SK-N-SH treated with all-trans-retinoic acid at 6 μM for 48 hours (cell line): Measurements from ENCODE around the gene OVCH2.

Experiments used
- ATAC-seq: fragments of 200-7000 bp; cut with Tn5 transposase; 3 replicates; pipeline ENCODE4 v1.9.1; 2020; ENCODE audit warnings: mild to moderate bottlenecking, moderate library complexity
- ARNTL ChIP-seq: fragments of 450-650 bp; formaldehyde crosslinking; IDR thresholded peaks from 2 replicates; pipeline ENCODE4 v1.5.0; 2020; ENCODE audit warnings: low read depth, mild to moderate bottlenecking, moderate library complexity, borderline replicate concordance
- BACH2 ChIP-seq: fragments of 250-450 bp; sonication (Bioruptor Pico); IDR thresholded peaks from 2 replicates; pipeline ENCODE4 v1.9.0; 2021; ENCODE audit warnings: mild to moderate bottlenecking, borderline replicate concordance
- CREB5 ChIP-seq: fragments of 250-450 bp; sonication (Bioruptor Pico); IDR thresholded peaks from 2 replicates; pipeline ENCODE4 v1.5.1; 2020; ENCODE audit warnings: low read depth, mild to moderate bottlenecking, moderate library complexity
- CSDC2 ChIP-seq: fragments of 250-450 bp; sonication (Bioruptor Pico); IDR thresholded peaks from 2 replicates; pipeline ENCODE4 v1.5.0; 2020; ENCODE audit warnings: mild to moderate bottlenecking, moderate library complexity
- ESRRG ChIP-seq: fragments of 250-450 bp; sonication (Bioruptor Pico); IDR thresholded peaks from 2 replicates; pipeline ENCODE4 v1.6.1; 2021; ENCODE audit warnings: mild to moderate bottlenecking
- GLIS3 ChIP-seq: fragments of 250-450 bp; sonication (Bioruptor Pico); IDR thresholded peaks from 2 replicates; pipeline ENCODE4 v1.5.0; 2020; ENCODE audit warnings: mild to moderate bottlenecking, moderate library complexity
- OSR1 ChIP-seq: fragments of 250-450 bp; sonication (Bioruptor Pico); IDR thresholded peaks from 2 replicates; pipeline ENCODE4 v1.8.0; 2022; ENCODE audit warnings: moderate library complexity, mild to moderate bottlenecking, inconsistent platforms
- PPARA ChIP-seq: fragments of 250-450 bp; sonication (Bioruptor Pico); IDR thresholded peaks from 2 replicates; pipeline ENCODE4 v1.5.0; 2020; ENCODE audit warnings: mild to moderate bottlenecking, borderline replicate concordance
- RARB ChIP-seq: fragments of 250-450 bp; sonication (Bioruptor Pico); IDR thresholded peaks from 2 replicates; pipeline ENCODE4 v1.8.0; 2021; ENCODE audit warnings: mild to moderate bottlenecking, moderate library complexity
- TCF4 ChIP-seq: fragments of 250-450 bp; sonication (Bioruptor Pico); IDR thresholded peaks from 2 replicates; pipeline ENCODE4 v1.8.0; 2021; ENCODE audit warnings: mild to moderate bottlenecking, moderate library complexity, borderline replicate concordance
- TOX ChIP-seq: fragments of 250-450 bp; sonication (Bioruptor Pico); IDR thresholded peaks from 2 replicates; pipeline ENCODE4 v1.8.0; 2021; ENCODE audit warnings: mild to moderate bottlenecking, moderate library complexity, borderline replicate concordance
- ZC3H10 ChIP-seq: fragments of 250-450 bp; sonication (Bioruptor Pico); IDR thresholded peaks from 2 replicates; pipeline ENCODE4 v1.5.1; 2021; ENCODE audit warnings: mild to moderate bottlenecking, moderate library complexity
- ZFP3 ChIP-seq: fragments of 250-450 bp; sonication (Bioruptor Pico); IDR thresholded peaks from 2 replicates; pipeline ENCODE4 v1.5.0; 2020; ENCODE audit warnings: mild to moderate bottlenecking, moderate library complexity
- ZFP30 ChIP-seq: fragments of 450-650 bp; formaldehyde crosslinking; IDR thresholded peaks from 2 replicates; pipeline ENCODE4 v1.5.0; 2022; ENCODE audit warnings: mild to moderate bottlenecking, moderate library complexity
- ZNF70 ChIP-seq: fragments of 450-650 bp; formaldehyde crosslinking; IDR thresholded peaks from 2 replicates; pipeline ENCODE4 v1.5.0; 2020; ENCODE audit warnings: mild to moderate bottlenecking, moderate library complexity
- ZNF8 ChIP-seq: fragments of 450-650 bp; formaldehyde crosslinking; IDR thresholded peaks from 2 replicates; pipeline ENCODE4 v1.5.0; 2020; ENCODE audit warnings: mild to moderate bottlenecking, moderate library complexity
- TF ChIP-seq, protein P1 (sequence below): fragments of 250-450 bp; sonication (Bioruptor Pico); IDR thresholded peaks from 2 replicates; pipeline ENCODE4 v1.5.1; 2021; ENCODE audit warnings: mild to moderate bottlenecking, moderate library complexity
- TF ChIP-seq, protein P2 (sequence below): fragments of 250-450 bp; sonication (Bioruptor Pico); IDR thresholded peaks from 2 replicates; pipeline ENCODE4 v1.8.0; 2021; ENCODE audit warnings: low read depth, mild to moderate bottlenecking, moderate library complexity, borderline replicate concordance
- TF ChIP-seq, protein P3 (sequence below): fragments of 250-450 bp; sonication (Bioruptor Pico); IDR thresholded peaks from 2 replicates; pipeline ENCODE4 v1.5.0; 2020; ENCODE audit warnings: mild to moderate bottlenecking, moderate library complexity

The OVCH2 gene

DNA sequence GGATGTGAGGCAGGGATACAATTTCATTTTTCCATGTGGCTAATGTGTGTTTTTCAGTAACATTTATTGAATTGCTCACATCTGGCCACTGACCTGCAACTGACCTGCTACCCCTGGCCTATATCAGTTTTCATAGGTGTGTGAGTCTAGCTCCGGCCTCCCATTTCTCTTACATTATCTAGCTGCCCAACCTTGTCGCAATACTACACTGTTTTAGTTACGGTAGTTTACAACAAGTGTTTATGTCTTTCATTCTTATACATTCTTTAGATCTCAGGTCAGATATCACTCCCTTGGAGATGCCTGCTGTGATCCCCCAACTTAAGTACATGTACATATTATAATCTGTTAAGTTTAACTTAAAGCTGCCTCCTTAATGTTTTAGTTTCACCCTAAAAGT, 30.6 kb downstream of the OVCH2 start:
- ATAC-seq = no peak

DNA sequence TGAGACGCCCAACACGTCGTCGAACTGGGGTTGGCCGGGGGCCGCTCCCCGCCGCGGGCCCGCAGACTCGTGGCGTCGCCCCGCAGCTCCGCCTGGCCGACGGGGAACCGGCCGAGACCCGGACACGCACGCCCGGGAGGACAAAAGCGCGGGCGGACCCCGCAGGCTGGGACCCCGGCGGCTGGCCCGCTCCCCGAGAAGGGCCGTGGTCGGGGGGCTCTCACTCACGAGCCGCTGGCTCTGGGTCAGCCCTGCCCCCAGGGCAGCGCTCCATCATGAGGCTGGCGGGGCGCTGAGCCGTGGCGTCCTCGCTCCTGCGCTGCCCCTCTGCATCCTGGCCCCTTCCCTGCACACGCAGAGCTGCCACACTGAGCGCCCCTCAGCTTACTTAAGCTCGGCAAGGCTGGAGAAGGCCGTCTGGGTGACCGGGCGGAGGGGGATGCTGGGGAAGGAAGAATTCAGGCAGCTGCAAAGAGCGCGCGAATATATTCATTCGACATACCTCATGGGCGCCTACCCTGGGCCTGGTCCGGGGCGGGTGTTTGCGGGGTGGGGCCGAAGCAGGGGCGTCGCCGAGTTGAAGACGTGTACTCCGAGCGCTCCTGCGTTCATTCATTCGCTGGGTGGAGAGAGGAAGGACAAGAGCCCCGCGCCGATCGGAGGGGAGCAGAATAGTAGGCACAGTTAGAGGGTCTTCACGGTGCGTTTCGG, 32.4 kb downstream of the OVCH2 start:
- TF ChIP-seq ZFP3 (CRISPR knock-in tag) (no peak), ZC3H10 (CRISPR knock-in tag) (no peak)
- no peak; the same call in 2 of the 3 replicates for ATAC-seq

More for the DNA sequence above, 30.6 kb downstream of the OVCH2 start:
- TF ChIP-seq, protein P1, sequence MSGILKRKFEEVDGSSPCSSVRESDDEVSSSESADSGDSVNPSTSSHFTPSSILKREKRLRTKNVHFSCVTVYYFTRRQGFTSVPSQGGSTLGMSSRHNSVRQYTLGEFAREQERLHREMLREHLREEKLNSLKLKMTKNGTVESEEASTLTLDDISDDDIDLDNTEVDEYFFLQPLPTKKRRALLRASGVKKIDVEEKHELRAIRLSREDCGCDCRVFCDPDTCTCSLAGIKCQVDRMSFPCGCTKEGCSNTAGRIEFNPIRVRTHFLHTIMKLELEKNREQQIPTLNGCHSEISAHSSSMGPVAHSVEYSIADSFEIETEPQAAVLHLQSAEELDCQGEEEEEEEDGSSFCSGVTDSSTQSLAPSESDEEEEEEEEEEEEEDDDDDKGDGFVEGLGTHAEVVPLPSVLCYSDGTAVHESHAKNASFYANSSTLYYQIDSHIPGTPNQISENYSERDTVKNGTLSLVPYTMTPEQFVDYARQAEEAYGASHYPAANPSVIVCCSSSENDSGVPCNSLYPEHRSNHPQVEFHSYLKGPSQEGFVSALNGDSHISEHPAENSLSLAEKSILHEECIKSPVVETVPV (CRISPR knock-in tag) = no peak

- no peak for ATAC-seq
- TF ChIP-seq CREB5 (CRISPR knock-in tag) = no peak
- no peak for TF ChIP-seq RARB (CRISPR knock-in tag)
- TF ChIP-seq ZFP3 (CRISPR knock-in tag) = no peak
- no peak for TF ChIP-seq ZNF8 (CRISPR knock-in tag)
- TF ChIP-seq TCF4 (CRISPR knock-in tag) = no peak
- TF ChIP-seq, protein P2, sequence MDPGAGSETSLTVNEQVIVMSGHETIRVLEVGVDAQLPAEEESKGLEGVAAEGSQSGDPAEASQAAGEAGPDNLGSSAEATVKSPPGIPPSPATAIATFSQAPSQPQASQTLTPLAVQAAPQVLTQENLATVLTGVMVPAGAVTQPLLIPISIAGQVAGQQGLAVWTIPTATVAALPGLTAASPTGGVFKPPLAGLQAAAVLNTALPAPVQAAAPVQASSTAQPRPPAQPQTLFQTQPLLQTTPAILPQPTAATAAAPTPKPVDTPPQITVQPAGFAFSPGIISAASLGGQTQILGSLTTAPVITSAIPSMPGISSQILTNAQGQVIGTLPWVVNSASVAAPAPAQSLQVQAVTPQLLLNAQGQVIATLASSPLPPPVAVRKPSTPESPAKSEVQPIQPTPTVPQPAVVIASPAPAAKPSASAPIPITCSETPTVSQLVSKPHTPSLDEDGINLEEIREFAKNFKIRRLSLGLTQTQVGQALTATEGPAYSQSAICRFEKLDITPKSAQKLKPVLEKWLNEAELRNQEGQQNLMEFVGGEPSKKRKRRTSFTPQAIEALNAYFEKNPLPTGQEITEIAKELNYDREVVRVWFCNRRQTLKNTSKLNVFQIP = no peak
- no peak for TF ChIP-seq OSR1 (CRISPR knock-in tag)
- no peak for TF ChIP-seq GLIS3
- no peak for TF ChIP-seq CSDC2 (CRISPR knock-in tag)
- TF ChIP-seq ZFP30 (CRISPR knock-in tag) = no peak
- TF ChIP-seq ESRRG (CRISPR knock-in tag) = no peak
- TF ChIP-seq ARNTL (CRISPR knock-in tag) = no peak
Measured at GRCh38 chr11:7672960-7673723, 33.1 kb downstream of the OVCH2 start, which contains the start of gene CYB5R2. TSS of gene CYB5R2 (minus strand) at chr11:7673500. CDS start at chr11:7672825, 675 bp downstream.

DNA sequence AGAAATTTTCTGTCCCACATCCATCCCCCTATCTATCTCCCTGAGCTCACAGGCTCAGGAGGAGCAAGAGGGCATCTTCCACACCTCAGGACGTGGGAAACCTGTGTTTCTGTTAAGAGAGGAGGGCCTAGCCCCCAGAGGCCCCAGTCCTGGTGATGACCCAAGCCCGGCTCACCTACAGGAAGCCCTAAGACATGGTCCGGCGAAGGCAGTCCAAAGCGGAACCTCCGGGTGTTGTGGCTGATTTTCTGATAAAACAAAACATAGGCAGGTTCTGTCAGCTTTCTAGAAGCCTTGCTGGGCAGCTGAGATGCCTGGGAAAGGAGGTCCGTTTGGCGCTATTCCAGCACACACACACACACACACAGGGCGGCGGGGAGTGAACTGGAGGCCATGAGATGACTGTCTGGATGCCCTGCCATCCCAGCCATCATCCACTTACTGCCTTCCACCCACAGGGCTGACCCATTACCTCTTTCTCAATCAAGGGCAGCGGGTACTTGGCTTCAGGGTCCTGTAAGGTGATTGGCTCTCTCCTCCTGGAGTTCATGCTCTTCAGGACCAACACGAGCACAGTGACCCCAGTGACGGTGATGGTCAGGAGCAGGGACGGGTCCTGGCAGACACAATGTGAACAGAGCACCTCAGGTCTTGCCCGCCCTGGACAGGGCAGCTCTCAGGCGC, 33.9 kb downstream of the OVCH2 start:
- ATAC-seq = no peak
- TF ChIP-seq GLIS3 = no peak
- TF ChIP-seq, protein P3, sequence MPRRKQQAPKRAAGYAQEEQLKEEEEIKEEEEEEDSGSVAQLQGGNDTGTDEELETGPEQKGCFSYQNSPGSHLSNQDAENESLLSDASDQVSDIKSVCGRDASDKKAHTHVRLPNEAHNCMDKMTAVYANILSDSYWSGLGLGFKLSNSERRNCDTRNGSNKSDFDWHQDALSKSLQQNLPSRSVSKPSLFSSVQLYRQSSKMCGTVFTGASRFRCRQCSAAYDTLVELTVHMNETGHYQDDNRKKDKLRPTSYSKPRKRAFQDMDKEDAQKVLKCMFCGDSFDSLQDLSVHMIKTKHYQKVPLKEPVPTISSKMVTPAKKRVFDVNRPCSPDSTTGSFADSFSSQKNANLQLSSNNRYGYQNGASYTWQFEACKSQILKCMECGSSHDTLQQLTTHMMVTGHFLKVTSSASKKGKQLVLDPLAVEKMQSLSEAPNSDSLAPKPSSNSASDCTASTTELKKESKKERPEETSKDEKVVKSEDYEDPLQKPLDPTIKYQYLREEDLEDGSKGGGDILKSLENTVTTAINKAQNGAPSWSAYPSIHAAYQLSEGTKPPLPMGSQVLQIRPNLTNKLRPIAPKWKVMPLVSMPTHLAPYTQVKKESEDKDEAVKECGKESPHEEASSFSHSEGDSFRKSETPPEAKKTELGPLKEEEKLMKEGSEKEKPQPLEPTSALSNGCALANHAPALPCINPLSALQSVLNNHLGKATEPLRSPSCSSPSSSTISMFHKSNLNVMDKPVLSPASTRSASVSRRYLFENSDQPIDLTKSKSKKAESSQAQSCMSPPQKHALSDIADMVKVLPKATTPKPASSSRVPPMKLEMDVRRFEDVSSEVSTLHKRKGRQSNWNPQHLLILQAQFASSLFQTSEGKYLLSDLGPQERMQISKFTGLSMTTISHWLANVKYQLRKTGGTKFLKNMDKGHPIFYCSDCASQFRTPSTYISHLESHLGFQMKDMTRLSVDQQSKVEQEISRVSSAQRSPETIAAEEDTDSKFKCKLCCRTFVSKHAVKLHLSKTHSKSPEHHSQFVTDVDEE = no peak
- TF ChIP-seq ZNF70 (CRISPR knock-in tag) = no peak
- TF ChIP-seq ARNTL (CRISPR knock-in tag) = no peak
- TF ChIP-seq TOX (CRISPR knock-in tag) = no peak
- TF ChIP-seq CREB5 (CRISPR knock-in tag) = no peak
- TF ChIP-seq RARB (CRISPR knock-in tag) = no peak
- TF ChIP-seq, protein P2 = no peak
- no peak for TF ChIP-seq ESRRG (CRISPR knock-in tag)
- TF ChIP-seq OSR1 (CRISPR knock-in tag) = no peak
- TF ChIP-seq BACH2 = no peak
- no peak for TF ChIP-seq PPARA
- TF ChIP-seq ZNF8 (CRISPR knock-in tag) = no peak
- TF ChIP-seq ZFP30 (CRISPR knock-in tag) = no peak
- TF ChIP-seq, protein P1 (CRISPR knock-in tag) = no peak
- no peak for TF ChIP-seq ZFP3 (CRISPR knock-in tag)
